Measurements from ENCODE around the gene IGFBP4.
A peak's percentile ranks its signal among the peaks of the same experiment; 100 is the strongest.

Gene IGFBP4

DNA sequence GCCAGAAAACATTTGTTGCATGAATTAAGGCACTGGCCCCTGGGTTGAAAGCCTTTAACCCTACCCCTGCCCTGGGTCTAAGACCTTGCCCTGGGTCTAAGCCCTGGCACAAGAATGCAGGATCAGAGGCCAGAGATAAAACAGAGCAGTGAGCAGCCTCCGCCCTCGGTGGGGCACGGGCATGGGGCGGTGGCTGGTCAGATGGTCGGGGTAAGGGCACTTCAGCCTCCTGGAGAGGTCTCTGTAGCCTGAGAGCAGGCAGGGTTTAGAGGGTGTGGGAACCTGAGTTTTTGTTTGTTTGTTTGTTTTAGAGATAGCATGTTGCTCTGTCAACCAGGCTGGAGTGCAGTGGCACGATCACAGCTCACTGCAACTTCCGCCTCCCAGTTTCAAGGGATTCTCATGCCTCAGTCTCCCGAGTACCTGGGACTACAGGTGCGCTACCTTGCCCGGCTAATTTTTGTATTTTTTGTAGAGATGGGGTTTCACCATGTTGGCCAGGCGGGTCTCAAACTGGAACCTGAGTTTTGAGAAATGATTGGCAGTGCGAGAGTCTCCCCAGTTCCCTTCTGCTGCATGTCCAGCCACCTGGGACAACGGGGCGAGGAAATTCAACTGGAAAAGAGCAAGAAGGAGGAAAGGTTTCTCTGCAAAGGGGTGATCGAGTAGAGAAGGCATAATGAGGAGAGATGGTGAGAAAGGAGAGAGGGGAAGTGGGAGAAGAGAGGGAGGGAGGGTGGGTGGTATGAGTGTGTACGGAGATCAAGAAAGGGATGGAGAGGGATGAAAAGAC is 30.5 kb downstream of the IGFBP4 start:
- Histone ChIP-seq H2AFZ (ENCODE audit: low read length, unreplicated experiment) (no peak overlapping the region), H3K4me1 (ENCODE audit: control insufficient read depth, insufficient read depth, low read length, unreplicated experiment) (peaks cover 9% of the 10 kb centered on the region), H3K27me3 (ENCODE audit: insufficient read depth, low read length) (no peaks in the 10 kb centered on the region), H3K27ac (ENCODE audit: low read depth, low read length) (no peak overlapping the region), H3K79me2 (ENCODE audit: control insufficient read depth, insufficient read depth, low read length, unreplicated experiment) (no peaks in the 10 kb centered on the region), H3K36me3 (ENCODE audit: insufficient read depth, low read length) (no peaks in the 10 kb centered on the region), H3K4me3 (ENCODE audit: low read depth, low read length) (no peak overlapping the region)

DNA sequence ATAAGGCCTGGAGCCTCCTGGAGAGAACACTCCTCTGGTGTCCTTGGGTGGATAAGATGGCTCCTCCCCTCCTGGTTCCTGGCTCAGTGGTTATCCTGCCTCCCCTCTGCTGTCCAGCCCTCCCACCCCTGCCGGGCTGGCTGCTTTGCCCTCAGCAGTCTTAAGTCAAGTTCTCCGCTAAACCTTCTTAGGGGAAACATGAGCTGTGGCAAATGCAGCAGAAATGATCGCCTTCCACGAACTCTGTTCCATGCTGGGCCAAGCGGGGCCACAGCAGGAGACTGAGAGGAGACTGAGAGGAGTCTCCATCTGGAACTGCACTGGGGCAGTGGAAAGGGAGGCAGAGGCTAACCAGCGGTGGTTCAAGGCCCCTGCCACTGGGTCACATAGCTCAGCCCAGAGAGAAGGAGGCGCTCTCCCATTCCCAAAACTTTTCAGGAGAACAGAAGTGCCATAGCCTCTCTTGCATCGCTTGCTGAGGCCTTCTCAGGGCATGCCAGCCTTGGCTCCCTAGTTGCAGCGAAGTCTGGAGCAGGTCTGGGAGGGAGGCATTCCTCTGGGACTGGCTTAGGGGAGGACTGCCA is 31.3 kb downstream of the IGFBP4 start:
- Histone ChIP-seq H3K27me3 (ENCODE audit: insufficient read depth, low read length) (no peaks in the 10 kb centered on the region), H3K27ac (ENCODE audit: low read depth, low read length) (no peak overlapping the region), H3K79me2 (ENCODE audit: control insufficient read depth, insufficient read depth, low read length, unreplicated experiment) (no peaks in the 10 kb centered on the region), H3K36me3 (ENCODE audit: insufficient read depth, low read length) (no peaks in the 10 kb centered on the region), H3K4me1 (ENCODE audit: control insufficient read depth, insufficient read depth, low read length, unreplicated experiment) (peaks cover 9% of the 10 kb centered on the region), H3K4me3 (ENCODE audit: low read depth, low read length) (no peak overlapping the region), H2AFZ (ENCODE audit: low read length, unreplicated experiment) (no peak overlapping the region)

DNA sequence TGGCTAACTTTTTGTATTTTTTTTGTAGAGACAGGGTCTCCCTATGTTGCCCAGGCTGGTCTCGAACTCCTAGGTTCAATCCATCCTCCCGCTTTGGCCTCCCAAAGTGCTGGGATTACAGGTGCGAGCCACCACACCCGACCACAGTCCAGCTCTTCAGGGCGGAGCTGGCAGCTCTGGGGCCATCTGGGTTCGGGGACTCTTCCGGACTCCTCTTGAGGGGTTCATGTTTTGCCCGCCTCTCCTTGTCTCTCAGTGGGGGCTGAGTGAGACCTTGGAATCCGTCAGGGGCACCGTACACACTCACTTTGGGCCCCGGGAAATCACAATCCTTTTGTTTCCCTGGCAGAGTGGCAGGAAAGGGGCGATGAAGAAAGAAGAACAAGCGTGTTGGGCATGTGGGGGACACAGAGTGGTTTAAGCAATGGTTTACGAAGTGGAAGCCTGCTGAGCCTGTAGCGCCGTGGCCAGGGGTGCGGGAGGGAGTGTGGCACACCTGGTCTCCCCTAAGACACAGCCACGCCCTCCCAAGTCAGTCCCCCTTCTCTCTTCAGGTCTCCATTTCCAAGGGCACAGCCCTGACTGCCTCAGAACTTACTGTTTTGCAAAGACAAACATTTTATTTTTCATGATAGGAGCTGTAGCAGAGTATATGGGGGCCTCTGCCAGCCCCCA is 32.1 kb downstream of the IGFBP4 start:
- Histone ChIP-seq H2AFZ (ENCODE audit: low read length, unreplicated experiment) (no peak overlapping the region), H3K4me1 (ENCODE audit: control insufficient read depth, insufficient read depth, low read length, unreplicated experiment) (peaks cover 9% of the 10 kb centered on the region), H3K27ac (ENCODE audit: low read depth, low read length) (no peak overlapping the region), H3K4me3 (ENCODE audit: low read depth, low read length) (no peak overlapping the region), H3K79me2 (ENCODE audit: control insufficient read depth, insufficient read depth, low read length, unreplicated experiment) (no peaks in the 10 kb centered on the region), H3K36me3 (ENCODE audit: insufficient read depth, low read length) (no peaks in the 10 kb centered on the region), H3K27me3 (ENCODE audit: insufficient read depth, low read length) (no peaks in the 10 kb centered on the region)

DNA sequence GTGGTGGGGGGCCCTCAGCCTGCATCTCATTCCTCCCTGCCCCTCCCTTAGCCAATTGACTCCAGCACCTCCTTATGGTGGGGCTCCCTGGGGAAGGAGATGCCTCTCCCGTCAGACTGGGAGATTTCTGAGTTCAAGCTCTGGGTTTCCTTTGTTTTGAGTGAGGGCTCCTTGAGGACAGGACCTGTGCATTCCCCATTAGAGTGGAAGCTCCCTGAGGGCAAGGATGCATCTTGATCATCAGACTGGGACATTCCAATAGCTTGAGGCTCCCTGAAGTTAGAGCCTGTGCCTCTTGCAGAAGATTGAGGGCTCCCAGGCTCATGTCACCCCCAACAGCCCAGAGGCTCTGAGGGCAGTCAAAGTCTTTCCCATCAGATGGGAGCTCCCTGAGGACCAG is 34.5 kb downstream of the IGFBP4 start:
- H3K79me2 ChIP-seq (ENCODE audit: control insufficient read depth, insufficient read depth, low read length, unreplicated experiment) = no peaks in the 10 kb centered on the region
- H3K4me1 ChIP-seq (ENCODE audit: control insufficient read depth, insufficient read depth, low read length, unreplicated experiment) = peaks cover 10% of the 10 kb centered on the region
- H3K36me3 ChIP-seq (ENCODE audit: insufficient read depth, low read length) = no peaks in the 10 kb centered on the region
- no peaks in the 10 kb centered on the region for H3K27me3 ChIP-seq (ENCODE audit: insufficient read depth, low read length)
- H3K27ac ChIP-seq (ENCODE audit: low read depth, low read length) = no peak overlapping the region
- no peak overlapping the region for H3K4me3 ChIP-seq (ENCODE audit: low read depth, low read length)
- no peak overlapping the region for H2AFZ ChIP-seq (ENCODE audit: low read length, unreplicated experiment)

DNA sequence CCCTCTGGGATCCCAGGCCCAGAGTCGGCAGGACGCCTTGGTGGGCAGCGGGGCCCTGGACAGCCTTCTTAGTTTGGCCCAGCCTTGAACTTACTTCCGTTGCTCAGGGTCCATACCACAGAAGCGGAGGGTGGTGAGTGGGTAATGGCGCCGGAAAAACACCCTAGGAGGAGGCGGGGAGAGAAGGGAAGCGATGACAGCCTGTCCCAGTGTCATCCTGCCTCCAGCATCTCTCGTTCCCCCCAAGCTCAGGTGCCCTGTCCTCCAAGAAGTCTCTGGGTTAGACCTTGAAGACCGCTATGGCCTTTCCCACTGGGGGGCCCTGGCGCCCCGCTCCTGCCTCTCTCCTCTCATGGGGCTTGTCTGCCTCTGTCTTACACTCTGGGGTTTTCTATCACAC is 35.2 kb downstream of the IGFBP4 start:
- H3K27me3 ChIP-seq (ENCODE audit: insufficient read depth, low read length) = no peaks in the 10 kb centered on the region
- no peak overlapping the region for H3K4me3 ChIP-seq (ENCODE audit: low read depth, low read length)
- no peak overlapping the region for H2AFZ ChIP-seq (ENCODE audit: low read length, unreplicated experiment)
- peaks cover 10% of the 10 kb centered on the region for H3K4me1 ChIP-seq (ENCODE audit: control insufficient read depth, insufficient read depth, low read length, unreplicated experiment)
- H3K36me3 ChIP-seq (ENCODE audit: insufficient read depth, low read length) = no peaks in the 10 kb centered on the region
- no peaks in the 10 kb centered on the region for H3K79me2 ChIP-seq (ENCODE audit: control insufficient read depth, insufficient read depth, low read length, unreplicated experiment)
- no peak overlapping the region for H3K27ac ChIP-seq (ENCODE audit: low read depth, low read length)

DNA sequence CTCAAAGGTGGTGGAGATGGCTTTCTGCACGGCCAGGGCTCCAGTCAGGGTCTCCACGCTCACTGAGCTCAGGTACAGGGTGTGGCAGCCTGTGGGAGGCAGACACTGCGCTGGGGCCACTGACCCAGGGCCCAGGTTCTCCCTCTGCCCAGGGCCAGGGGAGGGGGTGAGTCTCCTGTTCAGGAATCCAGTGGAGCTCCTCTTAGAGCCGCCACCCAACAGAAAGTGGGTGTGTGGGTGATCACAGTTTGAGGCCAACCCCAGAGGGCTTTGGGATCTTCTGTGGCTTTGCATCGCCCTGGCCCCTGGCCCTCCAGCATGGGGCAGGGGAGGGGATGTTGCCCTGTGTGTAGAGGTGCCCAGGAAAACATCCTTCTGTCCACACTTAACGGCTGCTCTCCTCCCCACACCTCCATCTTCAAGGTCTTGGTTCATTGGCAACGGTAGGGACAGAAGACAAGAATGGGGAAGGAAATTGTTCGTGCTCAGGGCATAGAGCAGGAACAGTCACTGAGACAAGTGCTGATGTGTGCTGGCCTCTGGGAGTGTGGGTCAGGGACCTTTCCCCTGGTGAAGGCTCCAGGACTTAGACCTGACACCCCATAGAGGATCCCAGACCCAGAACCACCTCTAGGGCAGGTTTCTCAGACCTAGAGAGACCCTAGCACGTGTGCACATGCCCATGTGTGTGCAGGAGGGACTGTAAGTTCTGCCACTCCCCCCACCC is 36.7 kb downstream of the IGFBP4 start:
- Histone ChIP-seq H3K79me2 (ENCODE audit: control insufficient read depth, insufficient read depth, low read length, unreplicated experiment) (no peaks in the 10 kb centered on the region), H2AFZ (ENCODE audit: low read length, unreplicated experiment) (no peak overlapping the region), H3K27ac (ENCODE audit: low read depth, low read length) (no peak overlapping the region), H3K27me3 (ENCODE audit: insufficient read depth, low read length) (no peaks in the 10 kb centered on the region), H3K36me3 (ENCODE audit: insufficient read depth, low read length) (no peaks in the 10 kb centered on the region), H3K4me1 (ENCODE audit: control insufficient read depth, insufficient read depth, low read length, unreplicated experiment) (peaks cover 17% of the 10 kb centered on the region), H3K4me3 (ENCODE audit: low read depth, low read length) (no peak overlapping the region)

DNA sequence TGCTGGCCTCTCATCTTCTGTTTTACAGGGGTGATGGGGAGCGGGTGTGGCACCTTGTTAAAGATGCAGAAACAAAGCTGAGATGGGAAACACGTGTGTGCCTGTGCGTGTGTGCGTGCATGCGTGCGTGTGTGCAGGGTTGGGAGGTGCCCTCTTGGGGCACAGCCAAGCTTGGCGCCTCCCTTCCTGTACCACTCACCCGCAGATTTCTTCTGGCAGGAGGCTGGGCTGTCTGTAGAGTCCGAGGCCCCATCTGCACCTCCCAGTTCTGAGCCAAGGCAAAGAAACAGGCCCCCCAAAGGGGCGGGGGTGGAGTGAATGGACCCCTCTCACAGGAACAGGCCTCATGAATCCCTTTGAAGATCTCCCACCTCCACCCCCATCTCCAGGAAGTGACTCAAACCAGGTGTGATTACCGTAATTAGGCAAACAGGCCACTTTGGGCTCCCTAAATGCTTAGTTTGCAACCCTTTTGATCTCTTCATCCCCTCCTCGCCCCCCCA is 37.3 kb downstream of the IGFBP4 start:
- H3K79me2 ChIP-seq (ENCODE audit: control insufficient read depth, insufficient read depth, low read length, unreplicated experiment) = no peaks in the 10 kb centered on the region
- H3K4me3 ChIP-seq (ENCODE audit: low read depth, low read length) = no peak overlapping the region
- no peak overlapping the region for H2AFZ ChIP-seq (ENCODE audit: low read length, unreplicated experiment)
- no peaks in the 10 kb centered on the region for H3K27me3 ChIP-seq (ENCODE audit: insufficient read depth, low read length)
- H3K4me1 ChIP-seq (ENCODE audit: control insufficient read depth, insufficient read depth, low read length, unreplicated experiment) = peaks cover 23% of the 10 kb centered on the region
- H3K36me3 ChIP-seq (ENCODE audit: insufficient read depth, low read length) = no peaks in the 10 kb centered on the region
- H3K27ac ChIP-seq (ENCODE audit: low read depth, low read length) = no peak overlapping the region

DNA sequence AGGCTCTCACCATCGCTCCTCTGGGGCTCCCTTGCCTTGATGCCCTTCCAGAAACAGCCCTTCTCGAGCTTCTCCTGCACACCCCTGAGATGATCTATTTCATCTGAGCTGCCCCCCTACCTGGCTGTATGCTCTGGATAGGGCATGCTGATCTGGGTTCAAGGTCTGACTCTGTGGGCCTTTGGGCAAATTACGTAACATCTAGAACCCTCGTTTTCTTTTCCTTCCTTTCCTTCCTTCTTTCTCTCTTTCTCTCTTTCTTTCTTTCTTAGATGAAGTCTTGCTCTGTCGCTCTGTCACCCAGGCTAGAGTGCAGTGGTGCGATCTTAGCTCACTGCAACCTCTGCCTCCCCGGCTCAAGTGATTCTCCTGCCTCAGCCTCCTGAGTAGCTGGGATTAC is 37.9 kb downstream of the IGFBP4 start:
- Histone ChIP-seq H3K27ac (ENCODE audit: low read depth, low read length) (no peak overlapping the region), H3K79me2 (ENCODE audit: control insufficient read depth, insufficient read depth, low read length, unreplicated experiment) (no peaks in the 10 kb centered on the region), H3K27me3 (ENCODE audit: insufficient read depth, low read length) (no peaks in the 10 kb centered on the region), H3K4me3 (ENCODE audit: low read depth, low read length) (no peak overlapping the region), H3K4me1 (ENCODE audit: control insufficient read depth, insufficient read depth, low read length, unreplicated experiment) (peaks cover 27% of the 10 kb centered on the region), H2AFZ (ENCODE audit: low read length, unreplicated experiment) (no peak overlapping the region), H3K36me3 (ENCODE audit: insufficient read depth, low read length) (no peaks in the 10 kb centered on the region)

DNA sequence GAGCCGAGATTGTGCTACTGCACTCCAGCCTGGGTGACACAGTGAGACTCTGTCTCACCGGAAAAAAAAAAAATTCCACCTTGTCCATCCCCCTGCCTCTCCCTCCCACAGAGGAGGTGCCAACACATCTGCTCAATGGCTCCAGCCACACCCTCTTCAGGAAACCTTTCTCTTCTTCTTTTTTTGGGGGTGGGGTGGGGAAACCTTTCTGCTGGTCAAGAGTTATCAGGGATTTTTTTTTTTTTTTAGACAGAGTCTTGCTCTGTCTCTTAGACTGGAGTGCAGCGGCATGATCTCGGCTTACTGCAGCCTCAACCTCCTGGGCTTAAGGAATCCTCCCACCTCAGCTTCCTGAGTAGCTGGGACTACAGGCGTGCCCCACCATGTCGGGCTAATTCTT is 39.5 kb downstream of the IGFBP4 start:
- Histone ChIP-seq H3K27ac (ENCODE audit: low read depth, low read length) (no peak overlapping the region), H3K27me3 (ENCODE audit: insufficient read depth, low read length) (no peaks in the 10 kb centered on the region), H3K4me1 (ENCODE audit: control insufficient read depth, insufficient read depth, low read length, unreplicated experiment) (peaks cover 43% of the 10 kb centered on the region), H3K4me3 (ENCODE audit: low read depth, low read length) (no peak overlapping the region), H3K36me3 (ENCODE audit: insufficient read depth, low read length) (no peaks in the 10 kb centered on the region), H3K79me2 (ENCODE audit: control insufficient read depth, insufficient read depth, low read length, unreplicated experiment) (no peaks in the 10 kb centered on the region), H2AFZ (ENCODE audit: low read length, unreplicated experiment) (no peak overlapping the region)

DNA sequence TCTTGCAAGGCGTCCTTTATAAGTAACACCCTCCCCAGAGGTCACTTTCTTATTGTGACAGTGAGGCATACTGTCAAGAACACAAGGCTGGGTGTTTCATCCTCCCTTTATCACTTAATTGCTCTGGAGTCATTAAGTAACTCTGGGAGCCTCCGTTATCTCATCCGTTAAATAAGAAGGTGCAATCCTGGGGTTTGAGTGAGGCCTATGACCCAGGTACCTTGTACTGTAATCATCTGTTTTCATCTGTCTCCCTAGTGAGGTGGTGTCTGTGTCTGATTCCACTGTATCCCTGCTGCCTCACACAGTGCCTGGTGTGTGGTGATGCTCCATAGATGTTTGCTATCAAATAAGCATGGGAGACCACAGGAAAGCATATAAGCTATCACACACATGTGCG is 40.4 kb downstream of the IGFBP4 start:
- H3K4me3 ChIP-seq (ENCODE audit: low read depth, low read length) = no peak overlapping the region
- peaks cover 52% of the 10 kb centered on the region for H3K4me1 ChIP-seq (ENCODE audit: control insufficient read depth, insufficient read depth, low read length, unreplicated experiment)
- no peaks in the 10 kb centered on the region for H3K79me2 ChIP-seq (ENCODE audit: control insufficient read depth, insufficient read depth, low read length, unreplicated experiment)
- H3K27me3 ChIP-seq (ENCODE audit: insufficient read depth, low read length) = no peaks in the 10 kb centered on the region
- H3K27ac ChIP-seq (ENCODE audit: low read depth, low read length) = peak overlapping the region; percentile 98
- H3K36me3 ChIP-seq (ENCODE audit: insufficient read depth, low read length) = no peaks in the 10 kb centered on the region
- H2AFZ ChIP-seq (ENCODE audit: low read length, unreplicated experiment) = no peak overlapping the region

All from ACC112 (cell line).